Hematopoietic multipotent progenitor cell treated with erythropoietin and hydrocortisone succinate and interleukin-3 and kit ligand, for 17 days (in vitro differentiated cells): ENCODE results near the gene TRIM2.
"Not testable (repeated sequence)": the region's sequence is repeated elsewhere in the genome, so short reads cannot be mapped to it uniquely, and the experiment has no call there.

Experiments
- DNase-seq: peaks from one replicate; pipeline ENCODE4 v3.0.0-alpha.2; 2015; ENCODE audit warnings: low spot score

The TRIM2 gene

GRCh38 chr4:153189016-153189801, 15.0 kb upstream of the TRIM2 start:
- no peak for DNase-seq

GRCh38 chr4:153191795-153192363, 12.4 kb upstream of the TRIM2 start:
- DNase-seq: no peak

GRCh38 chr4:153197301-153197700, 6.9 kb upstream of the TRIM2 start:
- no peak for DNase-seq

GRCh38 chr4:153198719-153199118, 5.5 kb upstream of the TRIM2 start:
- no peak for DNase-seq

DNA sequence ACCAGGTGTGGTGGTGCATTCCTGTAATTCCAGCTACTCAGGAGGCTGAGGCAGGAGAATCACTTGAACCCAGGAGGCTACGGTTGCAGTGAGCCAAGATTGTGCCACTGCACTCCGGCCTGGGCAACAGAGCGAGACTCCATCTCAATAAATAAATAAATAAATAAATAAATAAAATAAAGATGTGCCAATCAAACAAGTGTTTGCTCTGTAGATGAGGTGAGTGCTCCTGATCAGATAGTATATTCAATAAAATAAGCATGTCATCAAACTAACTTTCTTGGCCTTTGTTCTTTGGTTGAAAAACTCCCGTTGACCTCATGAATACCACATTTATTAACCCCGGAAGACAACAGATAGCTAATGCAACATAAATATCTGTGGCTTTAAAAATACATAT, 497 bp upstream of the TRIM2 start:
- DNase-seq: not testable (repeated sequence)

DNA sequence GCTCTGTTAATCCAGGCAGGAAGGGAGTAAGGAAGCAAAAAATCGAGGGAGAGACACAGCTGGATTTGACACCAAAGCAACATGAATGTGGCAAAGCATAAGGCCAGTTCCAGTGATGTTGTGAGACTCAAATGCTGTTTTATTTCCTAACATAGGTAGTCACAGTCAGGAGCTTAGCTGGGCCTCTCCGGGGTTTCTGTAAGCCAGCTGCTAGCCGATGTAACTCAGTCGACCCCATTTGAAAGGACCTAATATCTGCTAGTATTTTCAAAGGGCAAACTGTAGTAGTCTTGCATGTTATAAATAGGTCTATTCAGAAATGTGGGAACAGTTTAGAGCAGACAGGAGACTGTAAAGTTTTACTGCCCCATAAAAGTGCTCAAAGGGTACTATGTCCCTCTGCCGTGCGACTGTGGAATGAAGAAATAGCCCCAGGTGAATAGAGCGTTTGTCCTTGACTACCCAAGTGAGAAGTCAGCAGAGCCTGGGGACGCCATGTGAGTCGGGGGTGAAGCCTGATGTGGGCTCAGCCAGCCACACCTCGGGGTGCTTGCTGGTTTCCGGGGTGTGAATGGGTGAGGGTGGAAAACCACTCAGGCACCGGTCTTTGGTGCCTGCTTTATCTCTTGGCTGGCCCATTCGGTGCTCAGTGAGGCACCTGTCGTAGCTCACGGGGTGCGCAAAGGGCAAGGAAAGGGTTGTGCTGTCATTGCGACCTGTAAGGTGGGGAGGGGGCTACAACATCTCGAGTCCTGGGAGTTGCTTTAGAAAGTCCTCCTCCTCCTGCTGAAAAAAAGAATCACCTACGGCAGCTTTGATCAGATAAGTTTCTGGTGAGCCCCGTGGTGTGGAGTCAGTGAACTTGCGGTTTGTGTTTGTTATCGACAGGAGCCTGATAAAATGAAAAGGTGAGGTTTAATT, 745 bp downstream of the TRIM2 start:
- DNase-seq: no peak

DNA sequence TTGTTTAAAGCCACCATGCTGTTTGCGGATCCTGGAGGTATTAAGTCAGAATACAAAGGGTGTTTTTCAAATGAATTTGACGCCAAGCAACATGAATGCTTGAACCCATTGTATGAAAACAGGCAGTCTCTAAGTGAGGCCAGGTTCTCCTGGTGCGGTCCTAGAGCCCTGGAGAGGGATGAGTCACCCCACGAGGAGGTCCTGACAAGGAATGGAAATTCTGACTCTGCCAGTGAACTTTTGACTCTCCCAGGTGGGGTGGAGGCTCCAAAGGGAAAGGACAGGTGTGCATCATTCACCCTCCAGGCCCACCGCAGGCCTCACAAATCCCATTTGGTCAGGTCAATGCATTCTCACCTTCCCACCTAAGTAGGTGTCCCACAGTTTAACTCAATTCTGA, 1.5 kb downstream of the TRIM2 start:
- DNase-seq: no peak

DNA sequence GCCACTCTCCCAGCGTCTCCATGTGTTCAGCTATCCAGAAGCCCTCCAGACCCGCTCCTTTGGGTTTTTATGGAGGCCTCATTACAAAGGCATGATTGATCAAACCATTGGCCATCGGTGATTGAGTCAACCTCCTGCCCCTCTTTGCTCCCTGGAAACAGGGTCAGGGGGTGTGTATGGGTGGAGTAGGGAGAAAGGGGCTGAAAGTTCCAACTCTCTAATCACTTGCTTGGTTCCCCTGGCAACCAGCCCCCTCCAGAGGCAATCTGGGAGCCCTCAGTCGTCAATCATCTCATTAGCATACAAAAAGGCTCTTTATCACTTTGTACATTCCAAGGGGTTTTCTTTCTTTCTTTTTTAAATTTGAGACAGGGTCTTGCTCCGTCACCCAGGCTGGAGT, 2.3 kb downstream of the TRIM2 start:
- DNase-seq: no peak

DNA sequence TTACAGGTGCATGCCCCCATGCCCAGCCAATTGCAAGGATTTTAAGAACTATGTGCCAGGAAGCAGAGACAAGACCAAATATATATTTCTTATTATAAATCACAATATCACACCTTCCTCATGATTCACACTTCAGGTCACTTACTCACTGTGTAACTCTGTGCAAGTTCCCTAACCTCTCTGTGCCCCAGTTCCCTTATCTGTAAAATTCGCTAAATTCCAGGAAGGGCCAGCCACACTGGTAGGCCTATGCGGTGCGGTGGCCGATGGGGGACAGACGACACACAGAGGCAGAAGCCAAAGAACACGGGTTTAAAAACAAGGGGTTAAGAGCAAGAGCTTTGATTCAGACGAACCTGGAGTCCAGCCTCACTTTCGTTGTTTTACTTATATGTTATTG, 2.8 kb downstream of the TRIM2 start:
- DNase-seq: no peak

DNA sequence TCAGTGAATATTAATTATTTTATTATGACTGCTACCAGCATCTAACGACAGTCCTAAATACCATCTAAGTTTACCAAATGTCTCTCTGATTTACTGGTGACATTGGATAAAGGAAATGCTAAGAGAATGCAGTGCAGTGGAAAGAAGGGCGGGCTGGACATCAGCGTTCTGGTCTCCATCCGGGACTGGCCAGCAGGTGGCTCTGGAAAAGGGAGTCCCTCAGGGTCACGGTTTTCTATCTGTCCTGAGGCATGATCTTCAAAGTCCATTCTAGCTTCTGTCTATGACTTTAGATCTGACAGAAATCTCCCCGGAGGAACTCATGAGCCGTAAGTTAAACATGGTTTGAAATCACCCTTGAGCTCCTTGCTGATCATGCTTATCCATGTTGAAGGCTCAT, 3.3 kb downstream of the TRIM2 start:
- DNase-seq: no peak

- DNase-seq: no peak
Measured at GRCh38 chr4:153209410-153209809, 5.2 kb downstream of the TRIM2 start.

- DNase-seq: no peak
Measured at GRCh38 chr4:153210727-153211126, 6.5 kb downstream of the TRIM2 start.

DNA sequence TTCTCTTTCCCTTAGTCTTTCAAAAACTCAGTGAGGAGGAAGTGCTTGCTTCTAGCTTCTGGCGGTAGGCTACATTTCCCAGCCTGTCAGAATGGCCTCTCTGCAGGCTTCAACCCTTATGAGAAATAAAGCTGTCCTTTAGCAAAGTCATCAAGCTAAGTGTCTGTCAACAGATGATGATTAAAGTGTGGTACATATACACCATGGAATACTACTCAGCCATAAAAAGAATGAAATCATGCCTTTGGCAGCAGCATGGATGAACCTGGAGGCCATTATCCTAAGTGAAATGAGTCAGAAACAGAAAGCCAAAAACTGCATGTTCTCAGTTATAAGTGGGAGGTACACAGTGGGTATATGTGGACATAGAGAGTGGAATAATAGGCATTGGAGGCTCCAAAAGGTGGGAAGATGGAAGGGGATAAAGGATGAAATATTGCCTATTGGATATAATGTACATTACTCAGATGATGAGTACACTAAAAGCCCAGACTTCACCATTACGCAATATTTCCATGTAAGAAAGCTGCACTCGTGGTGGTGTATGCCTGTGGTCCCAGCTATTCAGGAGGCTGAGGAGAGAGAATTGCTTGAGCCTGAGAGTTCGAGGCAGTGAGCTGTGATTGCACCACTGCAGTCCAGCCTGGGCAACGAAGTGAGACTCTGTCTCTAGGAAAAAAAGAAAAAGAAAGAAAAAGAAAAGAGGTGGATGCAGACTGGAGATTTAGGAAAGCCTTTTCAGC, 7.9 kb downstream of the TRIM2 start:
- DNase-seq: no peak

- no peak for DNase-seq
Measured at GRCh38 chr4:153212736-153213135, 8.5 kb downstream of the TRIM2 start.

GRCh38 chr4:153215921-153216320, 11.7 kb downstream of the TRIM2 start:
- no peak for DNase-seq

- no peak for DNase-seq
Measured at GRCh38 chr4:153216546-153216945, 12.3 kb downstream of the TRIM2 start.

DNA sequence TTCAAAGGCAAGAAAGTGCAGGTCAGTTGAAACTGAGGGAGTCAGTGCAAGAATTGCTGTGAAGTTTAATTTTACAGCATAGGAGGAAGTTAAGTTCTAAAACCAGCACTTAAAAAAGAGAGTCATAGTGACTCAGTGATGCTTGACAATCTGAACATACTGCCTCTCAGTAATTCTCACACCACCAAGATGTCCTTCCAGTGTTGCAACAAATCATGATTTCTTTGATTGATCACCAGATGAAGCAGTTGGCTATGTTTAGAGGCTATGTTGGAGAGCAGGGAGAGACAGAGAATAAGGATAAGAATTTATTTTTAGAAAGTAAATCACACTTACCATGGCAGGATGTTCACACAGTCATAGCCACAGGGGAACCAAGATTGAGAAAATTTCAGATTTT, 13.2 kb downstream of the TRIM2 start:
- DNase-seq: no peak

- DNase-seq: no peak
Measured at GRCh38 chr4:153218961-153219360, 14.7 kb downstream of the TRIM2 start.

GRCh38 chr4:153220682-153221395, 16.6 kb downstream of the TRIM2 start:
- DNase-seq: no peak

DNA sequence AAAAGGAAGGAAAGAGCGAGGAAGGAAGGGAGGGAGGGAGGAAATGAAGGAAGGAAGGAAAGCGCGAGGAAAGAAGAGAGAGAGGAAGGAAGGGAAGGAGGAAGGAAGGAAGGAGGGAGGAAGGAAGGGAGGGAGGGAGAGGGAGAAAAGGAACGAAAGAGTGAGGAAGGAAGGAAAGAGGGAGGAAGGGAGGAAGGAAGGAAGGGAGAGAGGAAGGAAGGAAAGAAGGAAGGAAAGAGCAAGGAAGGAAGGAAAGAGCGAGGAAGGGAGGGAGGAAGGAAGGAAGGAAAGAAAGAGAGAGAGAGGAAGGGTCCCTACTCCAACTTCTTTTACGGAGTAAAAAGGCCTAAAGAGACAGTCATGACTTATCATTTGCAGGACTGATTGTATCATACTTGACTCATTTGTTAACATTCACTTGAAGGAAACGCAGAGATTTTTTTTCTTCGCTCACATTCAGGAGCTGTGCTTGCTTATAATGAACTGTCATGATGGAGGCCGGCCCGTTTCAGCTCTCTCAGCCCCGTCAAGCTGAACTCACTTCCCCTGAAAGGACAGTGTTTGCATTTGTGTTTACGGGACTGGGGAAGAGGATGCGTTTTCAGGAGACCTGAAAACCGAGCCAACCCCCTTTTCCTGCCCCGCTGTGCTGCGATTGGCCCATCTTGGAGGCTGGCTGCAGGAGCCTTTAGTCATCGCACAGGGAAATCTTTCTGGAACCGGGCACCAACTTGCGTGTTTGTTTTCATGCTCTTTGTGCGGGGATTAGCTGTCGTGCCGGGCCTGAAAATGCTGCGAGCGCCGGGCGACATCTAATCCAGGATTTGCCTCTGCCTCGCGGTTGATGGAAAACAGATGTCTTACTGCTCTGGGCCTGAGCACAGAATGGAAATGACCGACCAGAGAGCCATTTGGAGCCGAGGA, 17.8 kb downstream of the TRIM2 start:
- DNase-seq: no peak
